Esophagus squamous epithelium (tissue), 5 donors: ENCODE results near the gene GAS2L2. TPM values are rescaled to one million over a fixed set of nuclear protein-coding genes. Genes with fewer than 3 reads are reported as not detected.

Experiments
- DNase-seq: peaks from one replicate; lab custom pipeline; 2025; lab: John Stamatoyannopoulos, UW
- H3K27ac ChIP-seq, 4 donors: fragments of 200-600 bp; sonication (generic); one replicate each; pipeline ENCODE4 v1.5.1; 2016 to 2019; ENCODE audit warnings: mild to moderate bottlenecking in 1 of 4
- H3K27me3 ChIP-seq, 4 donors: fragments of 200-600 bp; sonication (generic); 1 replicate in 3 of 4; 2 replicates in 1 of 4; pipeline versions ENCODE4 v1.5.1 to v1.6.0; 2017 to 2021; ENCODE audit warnings: antibody characterized with exemption in 1 of 4
- H3K36me3 ChIP-seq, 3 donors: fragments of 200-600 bp; sonication (generic); one replicate each; pipeline ENCODE4 v1.5.1; 2016 to 2019
- H3K4me1 ChIP-seq, 3 donors: fragments of 200-600 bp; sonication (generic); one replicate each; pipeline ENCODE4 v1.5.1; 2017 to 2019
- H3K4me3 ChIP-seq, 4 donors: fragments of 200-600 bp; sonication (generic); 1 replicate in 3 of 4; 2 replicates in 1 of 4; pipeline ENCODE4 v1.5.1; 2016 to 2019; ENCODE audit warnings: mild to moderate bottlenecking in 2 of 4, moderate library complexity in 1 of 4
- H3K9me3 ChIP-seq, 3 donors: fragments of 200-600 bp; sonication (generic); one replicate each; pipeline ENCODE4 v1.5.1; 2016 to 2019
- CTCF ChIP-seq, 6 experiments: fragments of 450-650 bp in 4 of 6; fragments of 200-600 bp in 2 of 6; sonication (generic) in 2 of 6; IDR thresholded peaks; one replicate each; pipeline ENCODE4 v1.5.1; 2016 to 2019; ENCODE audit warnings: antibody characterized with exemption in 6 of 6, mild to moderate bottlenecking in 4 of 6, moderate library complexity in 4 of 6
- POLR2A ChIP-seq, 4 donors: fragments of 450-650 bp; IDR thresholded peaks; one replicate each; pipeline ENCODE4 v1.6.1; 2017; ENCODE audit warnings: antibody characterized with exemption in 4 of 4, mild to moderate bottlenecking in 4 of 4, moderate library complexity in 3 of 4
- WGBS, 2 donors: methylation state at CpG; one replicate each; pipeline ENCODE4 v1.1.5; 2018; 5-methylcytosine and 5-hydroxymethylcytosine counted together
- intact Hi-C: fragments of 100-400 bp; cut with DNase I; formaldehyde crosslinking; loops from one replicate; pipeline ENCODE4 v1.15.0; 2022
- total RNA-seq, 4 donors: library from RNA; depleted of rRNA; stranded (reverse); fragments of >200 nt; gene quantifications; one replicate each; pipeline ENCODE4 v1.1.0, GENCODE V29; 2016
- donor health status: DM: yes; HTN: yes; CAD: no.

GAS2L2 gene
- total RNA-seq, 4 donors from 2014 or later, result not detected

GRCh38 chr17:35735036-35735805 is 17.8 kb downstream of the GAS2L2 start:
- intact Hi-C loops, result no loop called here
- Histone ChIP-seq H3K4me1 (peaks cover 9 to 23% (median 16%) of the 10 kb centered on the region in 3 donors), H3K27ac (no peak overlapping the region), H3K4me3 (no peak overlapping the region), H3K36me3 (no peaks in the 10 kb centered on the region), H3K9me3 (no peaks in the 10 kb centered on the region), H3K27me3 (peaks cover 0 to 34% (median 0%) of the 10 kb centered on the region in 4 donors)
- TF ChIP-seq POLR2A (IDR thresholded peaks at IDR 0.05), result no peak
- TF ChIP-seq CTCF (IDR thresholded peaks at IDR 0.05), result no peak
- no peak for DNase-seq
- WGBS, 2 donors, result 80 to 81% methylated on average over 18 to 23 of the region's 29 CpGs

- peaks cover 0 to 26% (median 0%) of the 10 kb centered on the region in 4 donors for H3K27me3 ChIP-seq
- H3K27ac ChIP-seq, result no peak overlapping the region
- intact Hi-C loops, result no loop called here
- H3K9me3 ChIP-seq, result no peaks in the 10 kb centered on the region
- no peak for DNase-seq
- no peaks in the 10 kb centered on the region for H3K36me3 ChIP-seq
- H3K4me1 ChIP-seq, result peaks cover 9 to 23% (median 16%) of the 10 kb centered on the region in 3 donors
- WGBS, 2 donors, result 82 to 84% methylated on average over 6 of the region's 7 CpGs
- no peak for TF ChIP-seq POLR2A (IDR thresholded peaks at IDR 0.05)
- TF ChIP-seq CTCF (IDR thresholded peaks at IDR 0.05), result no peak
- H3K4me3 ChIP-seq, result no peak overlapping the region
Measured at GRCh38 chr17:35734396-35734795, 18.6 kb downstream of the GAS2L2 start.

GRCh38 chr17:35733366-35733765 is 19.7 kb downstream of the GAS2L2 start:
- WGBS, 2 donors, result 26 to 64% methylated on average over 3 to 5 of the region's 6 CpGs

GRCh38 chr17:35732806-35733136 is 20.3 kb downstream of the GAS2L2 start:
- H3K4me1 ChIP-seq, result peaks cover 9 to 23% (median 16%) of the 10 kb centered on the region in 3 donors
- no peak for DNase-seq
- no CpG with 5 or more reads among the region's 1 CpG for WGBS, 2 donors
- no peak overlapping the region for H3K27ac ChIP-seq
- peaks cover 0 to 16% (median 0%) of the 10 kb centered on the region in 4 donors for H3K27me3 ChIP-seq
- intact Hi-C loops, result no loop called here
- H3K9me3 ChIP-seq, result no peaks in the 10 kb centered on the region
- TF ChIP-seq CTCF (IDR thresholded peaks at IDR 0.05), result no peak
- TF ChIP-seq POLR2A (IDR thresholded peaks at IDR 0.05), result no peak
- no peak overlapping the region for H3K4me3 ChIP-seq
- peaks cover 0 to 8% (median 0%) of the 10 kb centered on the region in 3 donors for H3K36me3 ChIP-seq

More at GRCh38 chr17:35733366-35733765, 19.7 kb downstream of the GAS2L2 start:
- H3K4me1 ChIP-seq, result peaks cover 9 to 23% (median 16%) of the 10 kb centered on the region in 3 donors
- intact Hi-C loops, result no loop called here
- TF ChIP-seq CTCF (IDR thresholded peaks at IDR 0.05), result no peak
- no peak for TF ChIP-seq POLR2A (IDR thresholded peaks at IDR 0.05)
- DNase-seq, result no peak
- H3K9me3 ChIP-seq, result no peaks in the 10 kb centered on the region
- H3K27me3 ChIP-seq, result peaks cover 0 to 16% (median 0%) of the 10 kb centered on the region in 4 donors
- peaks cover 0 to 2% (median 0%) of the 10 kb centered on the region in 3 donors for H3K36me3 ChIP-seq
- no peak overlapping the region for H3K27ac ChIP-seq
- no peak overlapping the region for H3K4me3 ChIP-seq
